Natural killer cell (primary cell): ENCODE measurements around the gene ROS1. TPM values are rescaled to one million over a fixed set of nuclear protein-coding genes. Genes with fewer than 3 reads are reported as not detected.
"Not testable (repeated sequence)": the region's sequence is repeated elsewhere in the genome, so short reads cannot be mapped to it uniquely, and the experiment has no call there.

ENCODE experiments used
- ATAC-seq, 3 donors: fragments of 150-1000 bp in 2 of 3; fragments of 200-7000 bp in 1 of 3; cut with Tn5 transposase; 1 replicate in 1 of 3; 2 replicates in 2 of 3; pipeline ENCODE4 v1.10.0; 2021; ENCODE audit warnings: mild to moderate bottlenecking in 2 of 3, moderate library complexity in 2 of 3
- DNase-seq, 2 donors: peaks; one replicate each; pipeline versions ENCODE4 v3.0.0 to v3.0.0-alpha.2; 2013 to 2021; ENCODE audit warnings: mixed read lengths in 1 of 2
- H3K27ac ChIP-seq: one replicate; pipeline ENCODE4 v1.5.1; 2013; ENCODE audit warnings: mild to moderate bottlenecking, low read length
- H3K27me3 ChIP-seq: one replicate; pipeline ENCODE4 v1.6.1; 2013; ENCODE audit warnings: low read length; ENCODE audit not compliant: control insufficient read depth, insufficient read depth
- H3K36me3 ChIP-seq: one replicate; pipeline ENCODE4 v1.6.1; 2013; ENCODE audit warnings: low read length; ENCODE audit not compliant: control insufficient read depth, insufficient read depth
- H3K4me1 ChIP-seq: one replicate; pipeline ENCODE4 v1.6.1; 2013; ENCODE audit warnings: low read length; ENCODE audit not compliant: control insufficient read depth, insufficient read depth
- H3K4me3 ChIP-seq: one replicate; pipeline ENCODE4 v1.5.1; 2013; ENCODE audit warnings: low read length
- H3K9me3 ChIP-seq: one replicate; pipeline ENCODE4 v1.6.1; 2013; ENCODE audit warnings: low read length; ENCODE audit not compliant: control insufficient read depth, insufficient read depth
- H3K27ac Mint-ChIP-seq, 2 donors: one replicate each; pipeline ENCODE4 v1.8.0; 2022; ENCODE audit warnings: mild to moderate bottlenecking in 2 of 2, mixed read lengths in 2 of 2, moderate library complexity in 1 of 2
- H3K27me3 Mint-ChIP-seq, 2 donors: one replicate each; pipeline ENCODE4 v1.8.0; 2022; ENCODE audit warnings: low read depth in 2 of 2, mixed read lengths in 2 of 2
- H3K36me3 Mint-ChIP-seq: one replicate; pipeline ENCODE4 v1.8.0; 2022; ENCODE audit warnings: mixed read lengths
- H3K4me1 Mint-ChIP-seq, 2 donors: one replicate each; pipeline ENCODE4 v1.8.0; 2022; ENCODE audit warnings: mixed read lengths in 2 of 2
- H3K4me3 Mint-ChIP-seq: one replicate; pipeline ENCODE4 v1.8.0; 2022; ENCODE audit warnings: mild to moderate bottlenecking, moderate library complexity, mixed read lengths
- H3K9me3 Mint-ChIP-seq, 2 donors: one replicate each; pipeline ENCODE4 v1.8.0; 2022; ENCODE audit warnings: mixed read lengths in 2 of 2
- WGBS: methylation state at CpG from one replicate; pipeline ENCODE4 v1.1.7; 2013; ENCODE audit warnings: missing lambda C conversion rate; ENCODE audit not compliant: insufficient coverage; 5-methylcytosine and 5-hydroxymethylcytosine counted together
- intact Hi-C: fragments of 100-400 bp; cut with micrococcal nuclease; formaldehyde crosslinking; loops from one replicate; pipeline ENCODE4 v1.14.2; 2022
- total RNA-seq, 4 donors: library from RNA; stranded (reverse); fragments of 120-200 nt in 1 of 4; gene quantifications; one replicate each; pipeline versions ENCODE4 v1.2.3 to v1.2.4, GENCODE V29; 2013 to 2022
- TF ChIP-seq, protein P1 (sequence below): fragments of 200-600 bp; IDR thresholded peaks from one replicate; pipeline ENCODE4 v1.8.0; 2022; ENCODE audit warnings: antibody characterized with exemption

ROS1 gene
- total RNA-seq, 3 donors from 2014 or later (not counting 1 experiment from before 2014, with no cell fraction given): not detected

DNA sequence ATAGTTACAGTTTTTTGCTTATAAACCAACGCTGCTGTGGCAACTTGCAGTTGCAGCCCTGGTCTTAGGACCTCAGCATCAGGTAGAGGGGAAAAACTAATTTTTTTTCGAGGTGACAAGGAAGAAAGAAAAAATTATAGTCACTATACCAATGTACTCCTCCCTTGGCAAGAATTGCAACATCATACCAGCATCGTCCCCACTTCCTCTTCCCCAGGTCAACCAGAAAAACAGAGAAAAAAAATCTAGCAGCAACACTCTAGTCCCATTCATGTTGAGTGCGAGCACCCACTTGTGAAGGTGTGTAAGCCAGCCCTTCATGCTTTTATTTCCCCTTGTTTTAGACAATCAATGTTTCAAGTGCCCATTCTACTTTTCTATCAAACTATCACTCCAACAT is 43.6 kb upstream of the ROS1 start:
- H3K4me3 Mint-ChIP-seq: peak overlapping the region; percentile 62
- ATAC-seq: peak; percentile 68 to 90 (median 82)
- H3K36me3 Mint-ChIP-seq: no peaks in the 10 kb centered on the region
- no peaks in the 10 kb centered on the region for H3K9me3 ChIP-seq
- peaks cover 56 to 69% of the 10 kb centered on the region in 2 donors for H3K4me1 Mint-ChIP-seq
- no peak for DNase-seq
- H3K9me3 Mint-ChIP-seq: no peaks in the 10 kb centered on the region
- intact Hi-C loops: loop anchor here (5.0 kb wide), 1 partner anchor 78 kb away; no protein-coding TSS in a partner anchor
- no peaks in the 10 kb centered on the region for H3K27me3 ChIP-seq
- WGBS: 29% methylated on average over 3 of the region's 4 CpGs
- TF ChIP-seq, protein P1, sequence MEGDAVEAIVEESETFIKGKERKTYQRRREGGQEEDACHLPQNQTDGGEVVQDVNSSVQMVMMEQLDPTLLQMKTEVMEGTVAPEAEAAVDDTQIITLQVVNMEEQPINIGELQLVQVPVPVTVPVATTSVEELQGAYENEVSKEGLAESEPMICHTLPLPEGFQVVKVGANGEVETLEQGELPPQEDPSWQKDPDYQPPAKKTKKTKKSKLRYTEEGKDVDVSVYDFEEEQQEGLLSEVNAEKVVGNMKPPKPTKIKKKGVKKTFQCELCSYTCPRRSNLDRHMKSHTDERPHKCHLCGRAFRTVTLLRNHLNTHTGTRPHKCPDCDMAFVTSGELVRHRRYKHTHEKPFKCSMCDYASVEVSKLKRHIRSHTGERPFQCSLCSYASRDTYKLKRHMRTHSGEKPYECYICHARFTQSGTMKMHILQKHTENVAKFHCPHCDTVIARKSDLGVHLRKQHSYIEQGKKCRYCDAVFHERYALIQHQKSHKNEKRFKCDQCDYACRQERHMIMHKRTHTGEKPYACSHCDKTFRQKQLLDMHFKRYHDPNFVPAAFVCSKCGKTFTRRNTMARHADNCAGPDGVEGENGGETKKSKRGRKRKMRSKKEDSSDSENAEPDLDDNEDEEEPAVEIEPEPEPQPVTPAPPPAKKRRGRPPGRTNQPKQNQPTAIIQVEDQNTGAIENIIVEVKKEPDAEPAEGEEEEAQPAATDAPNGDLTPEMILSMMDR: no peak
- H3K27ac Mint-ChIP-seq: peak overlapping the region; percentile 63 to 72
- peaks cover 13% of the 10 kb centered on the region for H3K4me1 ChIP-seq
- no peak overlapping the region for H3K4me3 ChIP-seq
- H3K27ac ChIP-seq: no peak overlapping the region
- H3K36me3 ChIP-seq: no peaks in the 10 kb centered on the region
- no peaks in the 10 kb centered on the region for H3K27me3 Mint-ChIP-seq

DNA sequence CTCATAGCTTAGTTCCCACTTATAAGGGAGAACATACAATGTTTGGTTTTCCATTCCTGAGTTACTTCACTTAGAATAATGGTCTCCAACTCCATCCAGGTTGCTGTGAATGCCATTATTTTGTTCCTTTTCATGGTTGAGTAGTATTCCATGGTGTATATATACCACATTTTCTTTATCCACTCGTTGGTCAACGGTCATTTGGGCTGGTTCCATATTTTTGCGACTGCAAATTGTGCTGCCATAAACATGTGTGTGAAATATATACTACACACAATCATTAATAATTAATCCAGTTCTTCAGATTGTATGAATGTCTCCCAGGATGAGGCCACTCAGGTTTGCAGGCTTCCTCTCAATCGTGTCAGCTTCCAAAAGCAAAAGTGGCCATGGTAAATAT is 42.8 kb upstream of the ROS1 start:
- not testable (repeated sequence) for H3K27ac ChIP-seq, H3K36me3 ChIP-seq, ATAC-seq, H3K36me3 Mint-ChIP-seq, DNase-seq, H3K27me3 Mint-ChIP-seq, H3K4me3 ChIP-seq, H3K27me3 ChIP-seq, H3K9me3 ChIP-seq, H3K9me3 Mint-ChIP-seq, H3K4me3 Mint-ChIP-seq
- WGBS: 76% methylated on average over 4 of the region's 4 CpGs
- H3K27ac Mint-ChIP-seq: peak overlapping the region in 1 of 2 donors; percentile 72
- intact Hi-C loops: loop anchor here (5.0 kb wide), 1 partner anchor 79 kb away; no protein-coding TSS in a partner anchor
- H3K4me1 Mint-ChIP-seq: peaks cover 64 to 77% of the 10 kb centered on the region in 2 donors
- peaks cover 13% of the 10 kb centered on the region for H3K4me1 ChIP-seq

- Histone ChIP-seq H3K9me3 (no peaks in the 10 kb centered on the region), H3K27me3 (no peaks in the 10 kb centered on the region), H3K4me3 (no peak overlapping the region), H3K4me1 (peaks cover 13% of the 10 kb centered on the region), H3K36me3 (no peaks in the 10 kb centered on the region), H3K27ac (no peak overlapping the region)
- DNase-seq: no peak
- H3K27ac Mint-ChIP-seq: peak overlapping the region in 1 of 2 donors; percentile 60
- ATAC-seq: no peak
- H3K27me3 Mint-ChIP-seq: no peaks in the 10 kb centered on the region
- TF ChIP-seq, protein P1: no peak
- no peak overlapping the region for H3K4me3 Mint-ChIP-seq
- intact Hi-C loops: loop anchor here (5.0 kb wide), 1 partner anchor 79 kb away; no protein-coding TSS in a partner anchor
- no peaks in the 10 kb centered on the region for H3K9me3 Mint-ChIP-seq
- H3K36me3 Mint-ChIP-seq: no peaks in the 10 kb centered on the region
- peaks cover 66 to 79% of the 10 kb centered on the region in 2 donors for H3K4me1 Mint-ChIP-seq
- 97% methylated on average over 3 of the region's 4 CpGs for WGBS
These were observed 42.1 kb upstream of the ROS1 start for GRCh38 chr6:117467876-117468275.

DNA sequence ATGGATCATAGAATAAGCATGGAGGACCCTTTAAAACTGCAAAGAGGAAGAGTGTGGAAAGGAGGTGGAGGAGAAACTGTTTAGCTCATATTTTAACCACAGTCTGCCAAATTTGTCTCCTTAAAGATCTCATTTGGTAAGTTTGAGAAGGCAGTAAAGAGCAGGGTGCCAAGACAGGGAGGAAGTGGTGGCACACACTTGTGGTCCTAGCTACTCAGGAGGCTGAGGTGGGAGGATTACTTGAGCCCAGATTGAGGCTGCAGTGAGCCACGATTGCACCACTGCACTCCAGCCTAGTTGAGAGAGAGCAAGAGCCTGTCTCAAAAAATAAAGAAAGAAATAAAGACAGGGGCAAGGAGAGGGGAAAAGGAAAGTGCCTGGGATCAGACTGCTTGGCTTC is 39.9 kb upstream of the ROS1 start:
- Mint-ChIP-seq H3K9me3 (no peaks in the 10 kb centered on the region), H3K36me3 (no peaks in the 10 kb centered on the region), H3K27ac (peak overlapping the region; percentile 50 to 81), H3K4me1 (peaks cover 63 to 68% of the 10 kb centered on the region in 2 donors), H3K27me3 (no peaks in the 10 kb centered on the region), H3K4me3 (peak overlapping the region; percentile 7)
- peak in 2 of 3 donors; percentile 12 to 36 for ATAC-seq
- no peak for DNase-seq
- Histone ChIP-seq H3K4me3 (no peak overlapping the region), H3K4me1 (peaks cover 13% of the 10 kb centered on the region), H3K9me3 (no peaks in the 10 kb centered on the region), H3K36me3 (no peaks in the 10 kb centered on the region), H3K27ac (no peak overlapping the region), H3K27me3 (no peaks in the 10 kb centered on the region)
- TF ChIP-seq, protein P1: no peak
- WGBS: 20% methylated on average over 1 of the region's 1 CpG
- intact Hi-C loops: loop anchor here (2.0 to 5.0 kb wide), 2 partner anchors 15 to 82 kb away; no protein-coding TSS in a partner anchor
